HepG2 (cell line): Measurements from ENCODE around the gene ERCC6. TPM values are rescaled to one million over a fixed set of nuclear protein-coding genes. Genes with fewer than 3 reads are reported as not detected.

Experiments used
- ATAC-seq: fragments of 200-7000 bp; cut with Tn5 transposase; 3 replicates; pipeline ENCODE4 v1.9.1; 2020; ENCODE audit warnings: mild to moderate bottlenecking, moderate library complexity
- BruUV-seq: library from RNA; stranded (reverse); fragments of 400-500 nt; replicated peaks from 2 replicates; lab custom pipeline; 2021; lab: Mats Ljungman, UMichigan
- CTCF ChIA-PET: fragments of 300-600 bp; formaldehyde crosslinking; extraction: SDS; loops from one replicate; lab custom pipeline; 2021; ENCODE audit warnings: low total read pairs, inconsistent platforms, low intra/inter-chr PET ratio; lab: Yijun Ruan, JAX
- POLR2A ChIA-PET: fragments of 350-600 bp; sonication (Branson Sonifier 250); formaldehyde crosslinking; loops from one replicate; lab custom pipeline; 2020; ENCODE audit warnings: antibody characterized with exemption, inconsistent platforms; lab: Yijun Ruan, JAX
- DNase-seq: peaks from one replicate; pipeline ENCODE4 v3.0.0-alpha.2; 2015; ENCODE audit warnings: low spot score
- FAIRE-seq: peaks from 3 replicates; lab custom pipeline; 2011; peaks lifted over from hg19 to GRCh38; lab: Jason Lieb, UNC
- H2AFZ ChIP-seq: one replicate; pipeline ENCODE4 v1.6.1; 2011; ENCODE audit warnings: low read length, inconsistent platforms
- H3K27ac ChIP-seq: fragments of 300-600 bp; 3 replicates; pipeline ENCODE4 v1.8.0; 2011; ENCODE audit warnings: mixed run types, mild to moderate bottlenecking, mixed read lengths, low read length, inconsistent platforms; ENCODE audit not compliant: insufficient read depth; ENCODE audit errors: extremely low read length
- H3K27me3 ChIP-seq, 2 experiments: fragments of 200-600 bp in 1 of 2; 2 replicates in 1 of 2; 3 replicates in 1 of 2; pipeline versions ENCODE4 v1.6.0 to v1.8.0; 2011; ENCODE audit warnings: low read length in 2 of 2, mild to moderate bottlenecking in 2 of 2, moderate library complexity in 2 of 2, inconsistent platforms in 1 of 2; ENCODE audit not compliant: insufficient read depth in 2 of 2, control insufficient read depth in 1 of 2
- H3K36me3 ChIP-seq, 2 experiments: fragments of 200-600 bp in 1 of 2; replicated peaks in 1 of 2; 2 replicates in 1 of 2; 3 replicates in 1 of 2; pipeline versions ENCODE4 v1.5.1 to v1.8.0; 2011; ENCODE audit warnings: low read length in 2 of 2, inconsistent platforms in 1 of 2; ENCODE audit not compliant: insufficient read depth in 2 of 2, control insufficient read depth in 1 of 2
- H3K4me1 ChIP-seq: 2 replicates; pipeline ENCODE4 v1.5.1; 2012; ENCODE audit warnings: low read length, inconsistent platforms; ENCODE audit not compliant: insufficient read depth
- H3K4me2 ChIP-seq: 2 replicates; pipeline ENCODE4 v1.6.0; 2011; ENCODE audit warnings: low read depth, low read length, inconsistent platforms
- H3K4me3 ChIP-seq, 3 experiments: fragments of 200-600 bp in 1 of 3; sonication (generic), shearing (Covaris generic) in 1 of 3; replicated peaks in 1 of 3; 2 replicates each; pipeline ENCODE4 v1.5.1; 2011 to 2016; ENCODE audit warnings: low read length in 3 of 3, inconsistent platforms in 2 of 3, low read depth in 2 of 3, mild to moderate bottlenecking in 2 of 3, control low read depth in 1 of 3, mixed read lengths in 1 of 3; ENCODE audit not compliant: insufficient read depth in 1 of 3
- H3K79me2 ChIP-seq: one replicate; pipeline ENCODE4 v1.6.1; 2011; ENCODE audit warnings: low read length, inconsistent platforms; ENCODE audit not compliant: insufficient read depth
- H3K9ac ChIP-seq: 2 replicates; pipeline ENCODE4 v1.6.0; 2011; ENCODE audit warnings: mild to moderate bottlenecking, low read depth, low read length, inconsistent platforms; ENCODE audit not compliant: insufficient read depth
- H3K9me3 ChIP-seq: 2 replicates; pipeline ENCODE4 v1.5.1; 2012; ENCODE audit warnings: mild to moderate bottlenecking, low read length
- H4K20me1 ChIP-seq: 2 replicates; pipeline ENCODE4 v1.6.0; 2011; ENCODE audit warnings: inconsistent platforms, mild to moderate bottlenecking, low read length, moderate library complexity; ENCODE audit not compliant: insufficient read depth
- ELF3 ChIP-seq: IDR thresholded peaks from 2 replicates; pipeline ENCODE4 v1.6.1; 2016; ENCODE audit warnings: missing genetic modification reagents, missing compliant biosample characterization
- GTF2F1 ChIP-seq: fragments of 150-350 bp; IDR thresholded peaks from 2 replicates; pipeline ENCODE4 v1.6.1; 2014; ENCODE audit warnings: low read length
- KLF15 ChIP-seq: sonication (generic); formaldehyde crosslinking; IDR thresholded peaks from 2 replicates; pipeline ENCODE4 v1.8.1; 2023; ENCODE audit warnings: borderline replicate concordance, mild to moderate bottlenecking, inconsistent platforms, missing genetic modification reagents, mixed read lengths
- KMT2A ChIP-seq: sonication (generic); formaldehyde crosslinking; IDR thresholded peaks from 2 replicates; pipeline ENCODE4 v1.4.0; 2020; ENCODE audit warnings: missing genetic modification reagents
- PHF20 ChIP-seq: sonication (generic); formaldehyde crosslinking; IDR thresholded peaks from 2 replicates; pipeline ENCODE4 v1.5.0; 2020; ENCODE audit warnings: mild to moderate bottlenecking, missing genetic modification reagents
- ZNF18 ChIP-seq: sonication (generic); formaldehyde crosslinking; IDR thresholded peaks from 2 replicates; pipeline ENCODE4 v1.8.0; 2022; ENCODE audit warnings: mild to moderate bottlenecking, missing genetic modification reagents; ENCODE audit not compliant: insufficient replicate concordance
- ZNF430 ChIP-seq: sonication (generic); formaldehyde crosslinking; IDR thresholded peaks from 2 replicates; pipeline ENCODE4 v1.9.0; 2021; ENCODE audit warnings: mild to moderate bottlenecking, missing genetic modification reagents
- ZNF432 ChIP-seq: sonication (generic); formaldehyde crosslinking; IDR thresholded peaks from 2 replicates; pipeline ENCODE4 v1.5.0; 2020; ENCODE audit warnings: missing genetic modification reagents, mild to moderate bottlenecking, borderline replicate concordance
- ZNF510 ChIP-seq: sonication (generic); formaldehyde crosslinking; IDR thresholded peaks from 2 replicates; pipeline ENCODE4 v1.4.0; 2020; ENCODE audit warnings: low read depth, mild to moderate bottlenecking, missing genetic modification reagents
- ZNF607 ChIP-seq: sonication (generic); formaldehyde crosslinking; IDR thresholded peaks from 2 replicates; pipeline ENCODE4 v1.5.1; 2020; ENCODE audit warnings: missing genetic modification reagents, mild to moderate bottlenecking, borderline replicate concordance
- ZNF781 ChIP-seq: sonication (generic); formaldehyde crosslinking; IDR thresholded peaks from 2 replicates; pipeline ENCODE4 v1.5.1; 2020; ENCODE audit warnings: borderline replicate concordance, mild to moderate bottlenecking, missing genetic modification reagents; ENCODE audit errors: not compliant biosample characterization
- WGBS: methylation state at CpG from one replicate; pipeline ENCODE4 v1.1.6; 2017; ENCODE audit warnings: low lambda C conversion rate; 5-methylcytosine and 5-hydroxymethylcytosine counted together
- in situ Hi-C: cut with HindIII; loops from 2 replicates; pipeline ENCODE4 v1.10.0; 2017; ENCODE audit warnings: low pct_unique_long_range_greater_than_20kb; ENCODE audit not compliant: extremely low pct_ligation_motif_present
- intact Hi-C: fragments of 100-400 bp; cut with micrococcal nuclease; formaldehyde crosslinking; loops from one replicate; pipeline ENCODE4 v1.10.0; 2022; ENCODE audit not compliant: unreplicated experiment
- polyA plus RNA-seq, 8 experiments: library from polyadenylated mRNA; depleted of rRNA in 3 of 8; stranded (reverse) in 7 of 8; unstranded in 1 of 8; fragments of >200 nt; fragmentation: Illumina TruSeq in 4 of 8; extraction: Trizol in 4 of 8; gene quantifications; 2 replicates each; pipeline versions ENCODE4 v1.2.1 to v1.2.3, GENCODE V29; 2011 to 2016; ENCODE audit warnings: low read depth in 4 of 8, missing spikeins in 1 of 8, mixed read lengths in 1 of 8; ENCODE audit not compliant: insufficient read depth in 1 of 8
- total RNA-seq, 5 experiments: library from RNA; depleted of rRNA; stranded (reverse); fragments of >200 nt; fragmentation: Illumina TruSeq; extraction: Trizol; gene quantifications; 2 replicates each; pipeline ENCODE4 v1.2.3, GENCODE V29; 2016; ENCODE audit warnings: low read depth in 1 of 5
- TF ChIP-seq, protein P1 (sequence below): sonication (generic); formaldehyde crosslinking; IDR thresholded peaks from 2 replicates; pipeline ENCODE4 v1.4.0; 2020; ENCODE audit warnings: missing genetic modification reagents, low read depth, mild to moderate bottlenecking, borderline replicate concordance

The ERCC6 gene
- total and polyA plus RNA-seq, 2 of the 13 experiments (the other 11 are each of a cell fraction or from before 2014, with no cell fraction given), result 5.1 to 9.8 TPM

- no peaks in the 10 kb centered on the region for H3K9me3 ChIP-seq
- H3K4me3 ChIP-seq, result no peak overlapping the region
- H4K20me1 ChIP-seq, result no peaks in the 10 kb centered on the region
- intact Hi-C loops, result no loop called here
- WGBS, result 8% methylated on average over 6 of the region's 6 CpGs
- H3K4me2 ChIP-seq, result no peak overlapping the region
- in situ Hi-C loops, result no loop called here
- H3K79me2 ChIP-seq, result no peaks in the 10 kb centered on the region
- no peak for DNase-seq
- POLR2A ChIA-PET, result no interaction called here
- ATAC-seq, result no peak
- no TSS peak for BruUV-seq
- peaks cover 0 to 15% of the 10 kb centered on the region in 2 experiments; a peak in 1 of 5 replicates for H3K27me3 ChIP-seq
- TF ChIP-seq ZNF607 (CRISPR knock-in tag) (no peak), ZNF18 (no peak), KLF15 (CRISPR knock-in tag) (no peak), ZNF430 (CRISPR knock-in tag) (no peak)
- H3K27ac ChIP-seq, result no peak overlapping the region
- no peak overlapping the region for H2AFZ ChIP-seq
- FAIRE-seq, result no peak
- no peaks in the 10 kb centered on the region for H3K36me3 ChIP-seq
- no peak overlapping the region for H3K9ac ChIP-seq
- H3K4me1 ChIP-seq, result peaks cover 25% of the 10 kb centered on the region
- CTCF ChIA-PET, result no interaction called here
Measured at GRCh38 chr10:49541762-49542161, 2.8 kb upstream of the ERCC6 start.

GRCh38 chr10:49540056-49540797, 1.3 kb upstream of the ERCC6 start:
- Histone ChIP-seq H3K4me1 (peaks cover 25% of the 10 kb centered on the region), H4K20me1 (no peaks in the 10 kb centered on the region), H3K4me3 (peak overlapping the region in 2 of 3 experiments; percentile 78 to 83; a peak in 4 of 6 replicates), H3K9me3 (no peaks in the 10 kb centered on the region), H3K4me2 (peak overlapping the region; percentile 97), H3K79me2 (no peaks in the 10 kb centered on the region), H3K27ac (no peak overlapping the region), H3K27me3 (peaks cover 0 to 15% of the 10 kb centered on the region in 2 experiments; a peak in 1 of 5 replicates), H3K36me3 (peaks cover 1 to 4% of the 10 kb centered on the region in 2 experiments; a peak in 1 of 5 replicates), H3K9ac (no peak overlapping the region), H2AFZ (peak overlapping the region; percentile 61)
- ATAC-seq (no peak), FAIRE-seq (no peak), DNase-seq (no peak)
- ChIA-PET POLR2A (interaction anchor here (1.6 kb wide), 1 partner anchor 177 kb away, joined by 6 read pairs; no protein-coding TSS in a partner anchor), CTCF (no interaction called here)
- in situ Hi-C loops (no loop called here), intact Hi-C loops (no loop called here)
- BruUV-seq, result TSS peak; percentile 66
- WGBS, result 27% methylated on average over 20 of the region's 20 CpGs
- TF ChIP-seq PHF20, result no peak
- TF ChIP-seq ELF3 (CRISPR knock-in tag), result no peak
- TF ChIP-seq ZNF781 (CRISPR knock-in tag), result no peak
- TF ChIP-seq, protein P1, sequence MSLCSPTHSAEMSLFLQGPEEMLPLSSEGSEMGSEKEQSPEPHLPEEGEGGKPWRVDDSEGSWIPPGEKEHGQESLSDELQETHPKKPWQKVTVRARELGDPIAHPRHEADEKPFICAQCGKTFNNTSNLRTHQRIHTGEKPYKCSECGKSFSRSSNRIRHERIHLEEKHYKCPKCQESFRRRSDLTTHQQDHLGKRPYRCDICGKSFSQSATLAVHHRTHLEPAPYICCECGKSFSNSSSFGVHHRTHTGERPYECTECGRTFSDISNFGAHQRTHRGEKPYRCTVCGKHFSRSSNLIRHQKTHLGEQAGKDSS, result no peak
- TF ChIP-seq ZNF432, result no peak
- TF ChIP-seq GTF2F1, result no peak
- TF ChIP-seq ZNF510 (CRISPR knock-in tag), result no peak
- TF ChIP-seq KMT2A (CRISPR knock-in tag), result no peak
